ENCODE data around the gene PRKAG2. TPM values are rescaled to one million over a fixed set of nuclear protein-coding genes. Genes with fewer than 3 reads are reported as not detected.
A peak's percentile ranks its signal among the peaks of the same experiment; 100 is the strongest.

PRKAG2 gene
- total RNA-seq, 1 experiment from 2014 or later = 23.9 TPM

- ChIA-PET POLR2A (ENCODE audit: unreplicated experiment) (no interaction called here), CTCF (no interaction called here)
- no peaks in the 10 kb centered on the region for H3K9me2 ChIP-seq (replicated peaks; ENCODE audit: low read length)
- no peak overlapping the region for H3K27ac ChIP-seq (ENCODE audit: low read length)
- H3K4me1 ChIP-seq (ENCODE audit: insufficient read depth, low read length) = peaks cover 20% of the 10 kb centered on the region; the same call in 1 of the 2 replicates
- peaks cover 74% of the 10 kb centered on the region for H3K79me2 ChIP-seq (ENCODE audit: low read length)
- no peak overlapping the region for H3K4me2 ChIP-seq (ENCODE audit: low read length)
- ATAC-seq = no peak
- no peaks in the 10 kb centered on the region for H3K27me3 ChIP-seq (ENCODE audit: low read length)
- intact Hi-C loops (cut with micrococcal nuclease) = no loop called here
- TF ChIP-seq EZH2phosphoT487 (IDR thresholded peaks at IDR 0.05; ENCODE audit: borderline replicate concordance, low read length) = no peak
- H3K4me3 ChIP-seq (ENCODE audit: low read length) = no peak overlapping the region
- no peak overlapping the region for H2AFZ ChIP-seq (ENCODE audit: low read length)
- DNase-seq = no peak
- no peaks in the 10 kb centered on the region for H3F3A ChIP-seq (ENCODE audit: low read length, unreplicated experiment)
- 0 out of 2 replicates have a peak, but pooled peaks cover 3% of the 10 kb centered on the region for H4K20me1 ChIP-seq (ENCODE audit: low read length)
- no peaks in the 10 kb centered on the region for H3K36me3 ChIP-seq (ENCODE audit: low read depth, low read length)
- no peaks in the 10 kb centered on the region for H3K9me3 ChIP-seq (ENCODE audit: low read length)
- no TSS peak for BruUV-seq (replicated peaks)
- no peak overlapping the region for H3K9ac ChIP-seq (ENCODE audit: low read length)
These were observed 247.9 kb downstream of the PRKAG2 start for GRCh38 chr7:151628846-151629604.

- H3K36me3 ChIP-seq (ENCODE audit: low read depth, low read length) = no peaks in the 10 kb centered on the region
- 0 out of 2 replicates have a peak, but pooled peaks cover 3% of the 10 kb centered on the region for H4K20me1 ChIP-seq (ENCODE audit: low read length)
- CTCF ChIA-PET = no interaction called here
- H3K27ac ChIP-seq (ENCODE audit: low read length) = no peak overlapping the region
- BruUV-seq (replicated peaks) = no TSS peak
- H2AFZ ChIP-seq (ENCODE audit: low read length) = no peak overlapping the region
- H3K79me2 ChIP-seq (ENCODE audit: low read length) = peaks cover 98% of the 10 kb centered on the region
- H3K4me2 ChIP-seq (ENCODE audit: low read length) = no peak overlapping the region
- no peaks in the 10 kb centered on the region for H3F3A ChIP-seq (ENCODE audit: low read length, unreplicated experiment)
- H3K9me3 ChIP-seq (ENCODE audit: low read length) = no peaks in the 10 kb centered on the region
- POLR2A ChIA-PET (ENCODE audit: unreplicated experiment) = no interaction called here
- intact Hi-C loops (cut with micrococcal nuclease) = loop anchor here (1.0 kb wide), 2 partner anchors 79 to 128 kb away; no protein-coding TSS in a partner anchor
- ATAC-seq (peak; percentile 71), DNase-seq (peak; percentile 66)
- no peaks in the 10 kb centered on the region for H3K27me3 ChIP-seq (ENCODE audit: low read length)
- H3K4me1 ChIP-seq (ENCODE audit: insufficient read depth, low read length) = peaks cover 21% of the 10 kb centered on the region
- TF ChIP-seq CTCF (conservative IDR thresholded peaks at IDR 0.05; ENCODE audit: low read depth, low read length) (peak; percentile 76), EZH2phosphoT487 (IDR thresholded peaks at IDR 0.05; ENCODE audit: borderline replicate concordance, low read length) (no peak)
- H3K4me3 ChIP-seq (ENCODE audit: low read length) = no peak overlapping the region
- no peaks in the 10 kb centered on the region for H3K9me2 ChIP-seq (replicated peaks; ENCODE audit: low read length)
- H3K9ac ChIP-seq (ENCODE audit: low read length) = no peak overlapping the region
These were observed 250.3 kb downstream of the PRKAG2 start for GRCh38 chr7:151626422-151627115.

DNA sequence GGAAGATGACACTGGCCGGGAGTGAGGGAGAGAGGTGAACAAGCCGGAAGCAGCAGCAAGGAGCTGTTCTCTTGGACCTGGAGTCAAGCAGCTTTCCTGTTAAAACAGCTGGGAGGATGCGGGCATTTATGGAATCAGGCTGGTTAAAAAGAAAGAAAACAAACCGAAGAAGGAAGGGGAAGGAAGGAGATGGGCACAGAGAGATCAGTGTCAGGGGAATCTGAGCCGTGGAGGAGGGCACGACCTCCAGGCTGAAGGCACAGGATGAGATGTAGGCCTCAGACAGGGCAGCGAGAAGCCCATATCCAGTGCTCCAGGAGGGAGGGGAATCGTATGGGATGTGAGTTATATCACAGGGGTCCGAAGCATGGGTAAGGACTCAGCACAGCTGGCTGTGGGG lies 251.3 kb downstream of the PRKAG2 start:
- Histone ChIP-seq H3K9me2 (replicated peaks; ENCODE audit: low read length) (no peaks in the 10 kb centered on the region), H3K4me3 (ENCODE audit: low read length) (no peak overlapping the region), H4K20me1 (ENCODE audit: low read length) (0 out of 2 replicates have a peak, but pooled peaks cover 3% of the 10 kb centered on the region), H2AFZ (ENCODE audit: low read length) (no peak overlapping the region), H3K4me1 (ENCODE audit: insufficient read depth, low read length) (peaks cover 19% of the 10 kb centered on the region), H3K36me3 (ENCODE audit: low read depth, low read length) (no peaks in the 10 kb centered on the region), H3K9ac (ENCODE audit: low read length) (no peak overlapping the region), H3K9me3 (ENCODE audit: low read length) (no peaks in the 10 kb centered on the region), H3K4me2 (ENCODE audit: low read length) (no peak overlapping the region), H3F3A (ENCODE audit: low read length, unreplicated experiment) (no peaks in the 10 kb centered on the region), H3K27me3 (ENCODE audit: low read length) (no peaks in the 10 kb centered on the region), H3K79me2 (ENCODE audit: low read length) (peaks cover 97% of the 10 kb centered on the region), H3K27ac (ENCODE audit: low read length) (no peak overlapping the region)
- no peak for ATAC-seq
- BruUV-seq (replicated peaks) = no TSS peak
- CTCF ChIA-PET = interaction anchor here (1.2 kb wide), 1 partner anchor 71 kb away, joined by 3 read pairs; no protein-coding TSS in a partner anchor
- TF ChIP-seq EZH2phosphoT487 (IDR thresholded peaks at IDR 0.05; ENCODE audit: borderline replicate concordance, low read length) (no peak), EZH2 (IDR thresholded peaks at IDR 0.05; ENCODE audit: low read length, unreplicated experiment) (no peak), CTCF (conservative IDR thresholded peaks at IDR 0.05; ENCODE audit: low read depth, low read length) (no peak)
- intact Hi-C loops (cut with micrococcal nuclease) = loop anchor here (1.0 kb wide), 2 partner anchors 80 to 129 kb away; no protein-coding TSS in a partner anchor
- DNase-seq = no peak
- POLR2A ChIA-PET (ENCODE audit: unreplicated experiment) = no interaction called here

Data from PC-3 (cell line).